ENCODE measurements around the gene RFX8.
"Not testable (repeated sequence)": the region's sequence is repeated elsewhere in the genome, so short reads cannot be mapped to it uniquely, and the experiment has no call there.

RFX8 gene

DNA sequence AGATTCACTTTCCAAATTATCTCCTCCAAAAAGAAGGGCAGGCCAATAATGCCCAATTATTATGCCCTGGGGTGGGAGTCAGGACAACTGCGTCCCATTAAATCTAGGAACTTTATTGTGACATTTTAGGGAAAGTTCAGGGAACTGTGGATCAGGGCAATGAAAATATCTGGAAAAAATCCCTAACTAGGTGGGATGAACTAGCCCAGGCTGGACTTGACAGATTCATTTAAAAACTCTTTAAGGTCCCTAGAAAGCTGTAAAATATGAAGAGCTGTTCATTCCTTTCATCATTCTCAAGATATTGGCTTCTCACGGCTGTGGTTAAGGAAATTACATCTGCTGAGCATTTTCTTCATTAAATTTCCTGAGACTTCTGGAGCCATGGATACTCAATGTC lies 95.8 kb downstream of the RFX8 start:
- no peak for DNase-seq (ENCODE audit: low read depth)

DNA sequence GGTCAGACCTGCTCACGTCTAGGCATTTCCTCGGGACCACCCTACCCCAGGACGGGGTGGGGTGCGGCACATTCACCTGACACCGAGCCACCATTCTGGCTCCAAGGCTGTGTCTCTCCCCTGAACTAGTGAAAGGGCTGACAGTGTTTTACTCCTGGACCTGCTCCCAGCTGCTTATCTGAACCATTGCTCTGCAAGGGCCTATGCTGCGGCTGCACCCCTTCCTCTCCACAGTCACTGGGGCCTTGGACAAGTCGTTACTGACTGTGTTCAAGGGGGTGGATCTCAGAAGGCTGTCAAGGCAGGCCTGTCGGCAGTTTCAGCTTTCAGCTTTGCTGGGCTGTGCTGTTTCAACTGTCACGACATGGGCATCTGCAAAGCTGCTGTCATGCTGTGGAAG lies 99.3 kb downstream of the RFX8 start:
- DNase-seq (ENCODE audit: low read depth) = no peak

DNA sequence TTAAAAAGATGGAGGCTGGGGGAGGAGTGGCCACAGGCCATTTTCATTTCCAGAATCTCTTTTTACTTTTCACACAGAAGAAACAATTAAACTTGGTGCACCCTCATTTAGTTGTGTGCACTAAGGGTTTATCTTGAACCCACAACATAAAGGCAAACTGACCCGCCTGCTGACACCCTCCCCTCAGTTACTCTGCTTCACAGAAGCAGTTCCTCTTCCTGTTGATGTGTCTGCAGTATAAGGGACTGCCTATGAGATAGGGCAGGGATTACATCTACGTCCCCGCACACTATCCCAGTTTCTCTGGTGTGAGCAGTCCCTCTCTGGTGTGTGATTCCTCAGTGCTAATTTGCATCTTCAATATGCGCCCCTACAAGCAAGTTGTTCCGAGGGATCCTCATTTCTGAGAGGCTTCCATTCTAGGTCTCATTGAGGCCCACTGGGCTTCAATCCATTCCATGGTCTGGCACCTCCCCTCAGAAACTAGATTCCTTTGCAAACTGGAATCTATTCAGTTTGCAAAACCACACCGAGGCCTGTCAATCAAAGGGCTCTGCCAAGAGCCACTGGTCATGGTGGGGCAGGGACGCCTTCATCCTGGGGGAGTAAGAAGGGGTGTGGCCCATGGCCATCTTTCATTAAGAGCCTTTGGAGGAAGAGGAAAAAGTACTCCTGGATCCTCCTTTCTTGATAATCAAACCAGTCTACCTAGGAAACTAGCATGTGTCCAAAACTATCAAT lies 99.9 kb downstream of the RFX8 start:
- DNase-seq (ENCODE audit: low read depth) = no peak

DNA sequence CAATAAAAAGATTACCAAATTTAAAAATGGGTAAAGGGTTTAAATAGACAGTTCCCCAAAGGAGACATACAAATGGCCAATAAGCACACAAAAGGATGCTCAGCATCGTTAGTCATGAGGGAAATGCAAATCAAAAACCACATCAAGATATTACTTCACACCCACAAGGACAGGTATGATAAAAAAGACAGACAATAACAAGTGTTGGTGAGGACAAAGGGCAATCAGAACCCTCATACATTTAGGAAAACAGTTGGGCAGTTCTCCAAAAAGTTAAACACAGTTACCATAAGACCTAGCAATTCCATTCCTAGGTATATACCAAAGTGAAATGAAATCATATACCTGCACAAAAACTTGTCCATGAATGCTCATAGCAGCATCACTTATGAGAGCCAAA lies 102.1 kb downstream of the RFX8 start:
- no peak for DNase-seq (ENCODE audit: low read depth)

DNA sequence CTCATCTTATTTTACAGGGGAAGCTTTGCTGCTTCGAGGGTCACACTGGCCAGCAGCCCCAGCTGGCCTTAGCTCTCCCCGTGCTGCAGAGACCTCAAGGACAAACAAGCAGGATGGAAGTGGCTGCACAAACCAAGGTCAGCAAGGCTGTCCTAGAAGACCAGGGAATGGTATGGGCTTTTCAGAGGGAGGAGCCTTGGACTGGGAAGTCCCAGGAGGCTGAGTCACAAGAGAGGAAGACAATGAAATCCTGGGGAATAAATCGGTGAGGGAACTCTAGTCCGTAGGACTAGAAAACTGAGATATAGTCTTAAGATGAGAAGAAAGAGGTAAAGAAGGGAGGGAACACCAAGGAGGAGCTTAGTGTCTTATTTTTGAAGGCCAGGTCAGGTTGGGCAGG lies 103.3 kb downstream of the RFX8 start:
- no peak for DNase-seq (ENCODE audit: low read depth)

DNA sequence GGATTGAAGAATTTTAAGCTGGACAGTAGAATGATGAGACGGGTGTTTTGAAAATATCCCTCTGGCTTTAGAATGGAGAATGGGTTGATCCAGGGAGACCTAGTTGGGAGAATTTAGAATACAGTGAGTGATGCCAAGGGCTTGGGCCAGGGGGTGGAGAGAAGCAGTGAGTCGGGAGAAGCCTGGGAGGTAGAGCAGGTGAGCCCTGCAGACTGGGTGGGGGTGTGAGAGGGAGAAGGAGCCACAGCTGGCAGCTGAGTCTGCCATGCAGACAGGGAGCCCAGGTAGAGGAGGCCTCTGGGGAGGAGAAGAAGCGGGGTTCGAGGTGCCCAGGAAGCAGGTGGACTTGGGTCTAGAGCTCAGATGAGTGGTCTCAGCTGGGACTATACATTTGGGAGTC lies 105.8 kb downstream of the RFX8 start:
- no peak for DNase-seq (ENCODE audit: low read depth)

DNA sequence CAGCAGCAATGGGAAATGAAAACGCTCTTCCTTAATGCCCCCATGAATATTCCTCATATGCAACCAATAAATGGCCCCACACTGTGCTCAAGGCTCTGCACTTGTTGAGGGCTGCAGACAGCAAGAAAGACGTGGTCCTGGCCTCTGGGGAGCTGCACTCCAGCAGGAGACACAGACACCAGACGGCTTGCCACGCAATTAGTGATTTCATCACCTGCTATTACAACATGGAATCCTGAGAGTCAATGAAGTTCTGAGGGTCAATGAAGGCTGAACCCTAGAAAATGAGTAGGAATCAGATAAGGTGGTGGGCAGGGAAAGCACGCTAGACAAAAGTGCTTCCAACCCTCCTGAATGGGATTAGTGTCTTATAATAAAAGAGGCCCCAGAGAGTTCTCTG lies 106.5 kb downstream of the RFX8 start:
- DNase-seq (ENCODE audit: low read depth) = no peak

DNA sequence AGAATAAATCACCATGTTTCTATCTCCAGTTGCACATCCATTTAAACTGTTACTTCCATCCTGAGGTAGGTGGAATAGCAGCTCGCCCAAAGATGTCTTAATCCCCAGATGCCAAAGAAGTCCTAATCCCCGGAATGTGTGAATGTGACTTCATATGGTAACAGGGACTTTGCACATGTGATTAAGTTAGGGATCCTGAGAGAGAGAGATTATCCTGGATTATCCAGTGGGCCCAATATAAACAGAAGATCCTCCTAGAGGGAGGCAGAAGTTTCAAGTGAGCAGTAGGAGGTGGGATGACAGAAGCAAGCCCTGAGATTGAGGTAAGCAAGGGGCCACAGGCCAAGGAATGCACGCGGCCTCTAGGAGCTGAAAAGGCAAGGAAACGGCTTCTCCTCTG lies 107.4 kb downstream of the RFX8 start:
- DNase-seq (ENCODE audit: low read depth) = no peak

DNA sequence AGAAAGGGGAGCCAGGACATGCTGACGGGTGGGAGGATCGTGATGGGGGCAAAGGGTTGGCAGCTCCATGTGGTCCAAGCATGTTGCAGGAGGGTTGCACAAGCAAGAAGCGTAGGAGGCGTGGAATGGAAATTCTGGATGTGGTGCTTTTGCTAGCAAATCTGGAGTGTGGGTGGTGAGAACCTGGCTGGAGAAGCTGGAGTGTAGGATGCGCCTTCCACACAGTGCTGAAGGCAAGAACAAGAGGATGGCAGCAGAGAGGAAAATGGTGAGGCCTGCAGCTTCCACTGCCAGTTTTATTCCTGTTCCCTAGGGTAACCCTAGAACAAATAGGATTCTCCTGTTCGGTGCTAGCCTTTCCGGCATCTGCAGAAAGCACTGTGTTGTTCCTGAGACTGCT lies 110.0 kb downstream of the RFX8 start:
- no peak for DNase-seq (ENCODE audit: low read depth)

DNA sequence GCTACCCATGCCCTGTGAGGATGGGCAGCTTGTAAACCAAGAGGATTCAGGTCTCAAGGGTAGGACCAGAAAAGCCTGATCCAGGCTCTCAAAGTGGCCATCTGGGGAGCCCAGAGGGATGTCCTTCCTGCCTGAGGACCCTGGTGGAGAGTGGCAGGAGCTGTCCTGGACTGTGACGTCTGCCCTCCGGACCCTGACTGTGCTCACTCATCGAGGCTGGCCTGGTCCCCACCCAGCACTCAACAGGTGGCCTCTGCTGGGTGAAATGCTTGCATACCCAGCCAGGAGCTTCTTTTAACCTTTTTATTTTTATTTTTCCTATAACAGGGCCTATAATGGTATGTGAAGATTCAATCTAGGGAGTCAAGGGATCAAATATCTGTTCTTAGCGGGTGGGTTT lies 112.1 kb downstream of the RFX8 start:
- no peak for DNase-seq (ENCODE audit: low read depth)

DNA sequence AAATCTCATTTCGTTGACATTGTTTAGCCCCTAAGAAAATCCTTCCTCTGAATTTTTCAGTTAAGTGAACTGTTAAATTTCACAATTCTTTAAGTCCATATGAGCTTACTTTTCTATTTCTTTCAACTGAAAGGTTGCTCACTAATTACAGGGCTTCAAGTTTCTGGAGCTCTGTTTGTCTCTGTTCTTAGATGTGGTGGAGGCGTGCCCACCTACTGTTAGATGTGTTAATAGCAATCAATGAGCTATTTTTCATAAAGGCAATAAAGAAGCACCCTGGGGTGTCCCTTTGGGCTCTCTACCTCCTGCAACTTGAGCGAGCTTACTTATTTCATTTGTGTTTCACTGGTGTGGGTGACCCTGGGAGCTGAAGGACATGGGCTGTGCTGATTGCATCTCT lies 112.6 kb downstream of the RFX8 start:
- DNase-seq (ENCODE audit: low read depth) = no peak

DNA sequence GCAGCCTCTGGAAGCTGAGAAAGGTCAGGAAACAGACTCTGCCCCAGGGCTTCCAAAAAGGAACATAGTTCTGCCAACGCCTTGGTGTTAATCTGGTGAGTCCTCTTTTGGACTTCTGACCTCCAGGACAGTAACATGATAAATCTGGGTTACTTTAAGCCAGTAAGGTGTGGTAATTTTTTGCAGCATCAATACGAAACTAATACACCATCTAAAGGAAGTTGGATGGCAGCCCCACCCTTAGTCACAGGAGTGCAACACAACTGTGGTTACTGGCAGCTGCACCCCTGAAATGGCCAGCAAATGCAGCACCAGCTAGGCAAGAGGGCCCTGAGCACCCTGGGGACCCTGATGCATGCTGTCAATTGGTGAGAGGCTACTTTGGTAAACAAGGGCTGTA lies 113.4 kb downstream of the RFX8 start:
- DNase-seq (ENCODE audit: low read depth) = no peak

DNA sequence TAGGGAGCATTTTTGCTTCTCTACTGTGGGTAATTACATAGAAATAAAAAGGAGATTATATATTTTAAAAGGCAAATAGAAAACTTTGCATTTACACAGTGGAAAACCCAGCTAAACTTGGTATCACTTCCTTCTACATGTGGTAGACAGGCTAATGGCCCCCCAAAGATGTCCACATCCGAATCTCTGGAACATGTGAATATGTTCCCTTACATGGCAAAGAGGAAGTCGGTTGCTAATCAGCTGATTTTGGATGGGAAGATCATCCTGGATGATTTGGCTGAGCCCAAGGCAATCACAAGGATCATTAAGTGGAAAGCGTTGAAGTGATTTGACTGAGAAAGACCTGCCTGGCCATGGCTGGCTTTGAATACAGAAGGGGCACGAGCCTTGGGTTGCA lies 113.8 kb downstream of the RFX8 start:
- no peak for DNase-seq (ENCODE audit: low read depth)

DNA sequence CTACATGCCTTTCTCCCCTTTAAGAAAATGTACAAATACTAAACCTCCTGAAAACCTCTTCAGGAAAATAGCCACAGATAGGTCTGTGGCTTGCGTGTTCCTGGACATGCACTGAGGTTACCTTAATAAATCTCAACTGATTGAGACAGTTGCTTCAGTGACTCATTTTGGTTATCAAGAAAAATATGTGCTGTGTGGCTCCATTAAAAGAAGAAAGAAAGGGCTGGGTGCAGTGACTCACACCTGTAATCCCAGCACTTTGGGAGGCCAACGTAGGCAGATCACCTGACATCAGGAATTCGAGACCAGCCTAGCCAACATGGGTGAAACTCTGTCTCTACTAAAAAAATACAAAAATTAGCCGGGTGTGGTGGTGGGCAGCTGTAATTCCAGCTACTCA lies 114.7 kb downstream of the RFX8 start:
- DNase-seq (ENCODE audit: low read depth) = no peak

DNA sequence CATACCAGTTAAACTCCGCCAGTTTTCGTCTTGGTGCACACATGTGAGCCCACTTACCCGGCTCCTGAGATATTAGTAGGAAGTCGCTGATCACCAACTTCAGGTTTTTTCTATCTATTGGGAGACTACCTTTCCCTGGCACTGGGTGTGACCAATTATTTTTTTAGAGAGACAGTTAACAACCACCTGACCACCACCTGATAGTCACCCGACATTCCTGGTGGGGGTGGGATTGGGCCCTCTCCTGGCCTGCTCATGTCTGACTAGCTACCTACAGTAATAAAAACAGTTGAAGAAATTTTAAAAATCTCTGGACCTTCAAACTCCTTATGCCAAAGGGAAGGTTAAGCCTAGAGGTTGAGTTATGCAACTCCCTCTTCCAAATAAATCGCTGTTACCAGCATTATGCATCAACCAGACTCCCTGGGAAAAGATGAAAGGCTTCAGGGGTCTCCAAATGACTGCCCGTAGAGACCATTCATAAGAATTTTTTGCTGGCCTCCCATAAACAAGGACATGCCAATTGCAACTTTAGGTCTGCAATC lies 115.4 kb downstream of the RFX8 start:
- DNase-seq (ENCODE audit: low read depth) = no peak

DNA sequence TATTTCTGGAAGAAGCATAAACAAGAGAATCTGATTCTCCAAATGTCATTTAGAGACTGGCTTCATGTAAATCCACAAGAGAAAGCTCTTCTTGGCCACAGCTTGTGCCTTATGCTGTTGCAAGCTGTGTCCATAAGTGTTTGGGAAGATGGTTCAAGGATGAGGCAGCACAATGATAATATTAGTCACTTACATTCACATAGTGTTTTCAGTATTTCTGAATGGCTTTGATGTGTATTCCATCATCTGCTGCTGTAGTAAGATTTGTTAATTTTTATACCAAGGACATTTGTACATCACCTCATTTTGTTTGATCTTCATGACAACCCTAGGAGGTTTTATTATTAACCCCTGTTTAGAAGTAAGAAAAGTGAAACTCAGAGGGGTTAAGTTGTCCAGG lies 117.5 kb downstream of the RFX8 start:
- DNase-seq (ENCODE audit: low read depth) = no peak

DNA sequence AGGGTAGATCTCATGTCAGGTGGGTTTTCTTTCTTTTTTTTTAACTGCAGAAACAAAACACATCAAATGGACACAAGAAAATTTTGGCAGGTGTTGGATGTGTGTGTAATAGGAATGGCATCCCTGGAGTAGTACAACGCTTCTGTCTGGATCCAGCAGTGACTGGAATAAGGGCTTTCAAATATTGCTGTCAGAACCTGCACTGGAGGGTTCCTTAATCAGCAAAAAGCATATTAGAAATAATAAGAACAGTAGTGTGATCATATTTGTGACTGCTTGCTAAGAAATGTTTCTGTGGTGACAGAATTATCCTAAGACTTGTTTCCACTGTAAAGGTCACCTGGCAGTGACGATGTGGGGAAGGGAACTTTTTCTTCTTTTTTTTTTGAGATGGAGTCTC lies 118.4 kb downstream of the RFX8 start:
- no peak for DNase-seq (ENCODE audit: low read depth)

DNA sequence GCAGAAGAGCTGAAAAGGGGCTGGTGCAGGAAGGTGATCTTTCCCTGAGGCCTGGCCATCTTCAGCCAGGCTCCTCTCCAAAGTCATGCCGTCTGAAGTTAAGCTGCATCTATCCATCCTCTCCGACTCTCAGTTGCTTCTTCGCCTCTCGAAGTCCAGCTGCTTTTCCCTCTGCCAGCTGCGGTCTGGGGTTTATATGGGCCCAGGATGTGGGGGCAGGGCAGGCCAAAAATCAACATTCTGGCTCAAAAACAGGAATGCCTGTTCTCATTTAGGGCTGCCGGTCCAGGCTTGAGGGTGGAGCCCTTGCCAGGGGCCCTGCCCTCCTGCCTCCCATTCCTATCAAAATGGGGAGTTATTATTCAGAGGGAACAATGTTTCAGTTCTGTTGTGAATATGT lies 118.9 kb downstream of the RFX8 start:
- no peak for DNase-seq (ENCODE audit: low read depth)

DNA sequence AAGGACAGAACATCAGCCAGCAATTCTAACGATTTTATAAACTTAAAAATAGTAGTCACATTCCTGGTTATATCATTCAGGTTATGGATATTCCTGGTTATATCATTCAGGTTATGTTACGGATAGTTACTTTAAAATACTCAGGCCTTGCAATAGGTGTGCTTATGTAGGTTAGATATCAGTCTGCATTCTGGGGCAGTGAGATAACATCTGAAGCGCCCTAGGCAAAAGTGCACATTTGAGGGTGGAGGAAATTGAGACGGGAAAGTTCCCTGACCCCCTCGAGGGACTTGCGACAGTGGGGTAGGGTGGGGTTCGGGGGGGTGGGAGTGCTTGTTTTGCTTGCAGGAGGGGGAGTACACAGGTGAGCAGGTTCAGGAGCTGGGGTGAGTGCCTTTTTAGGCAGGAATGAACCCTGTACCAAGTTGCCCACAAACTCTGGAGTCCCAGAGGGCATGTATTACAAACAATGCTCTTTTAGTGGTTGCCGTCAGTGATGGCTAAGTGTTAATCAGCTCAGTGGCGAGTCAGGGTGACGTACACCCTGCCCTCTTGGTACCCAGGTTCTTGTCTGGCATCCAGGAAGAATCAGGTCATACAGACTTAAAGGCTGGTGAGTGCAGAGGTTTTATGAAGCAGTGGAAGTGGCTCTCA lies 119.4 kb downstream of the RFX8 start:
- DNase-seq (ENCODE audit: low read depth) = no peak

DNA sequence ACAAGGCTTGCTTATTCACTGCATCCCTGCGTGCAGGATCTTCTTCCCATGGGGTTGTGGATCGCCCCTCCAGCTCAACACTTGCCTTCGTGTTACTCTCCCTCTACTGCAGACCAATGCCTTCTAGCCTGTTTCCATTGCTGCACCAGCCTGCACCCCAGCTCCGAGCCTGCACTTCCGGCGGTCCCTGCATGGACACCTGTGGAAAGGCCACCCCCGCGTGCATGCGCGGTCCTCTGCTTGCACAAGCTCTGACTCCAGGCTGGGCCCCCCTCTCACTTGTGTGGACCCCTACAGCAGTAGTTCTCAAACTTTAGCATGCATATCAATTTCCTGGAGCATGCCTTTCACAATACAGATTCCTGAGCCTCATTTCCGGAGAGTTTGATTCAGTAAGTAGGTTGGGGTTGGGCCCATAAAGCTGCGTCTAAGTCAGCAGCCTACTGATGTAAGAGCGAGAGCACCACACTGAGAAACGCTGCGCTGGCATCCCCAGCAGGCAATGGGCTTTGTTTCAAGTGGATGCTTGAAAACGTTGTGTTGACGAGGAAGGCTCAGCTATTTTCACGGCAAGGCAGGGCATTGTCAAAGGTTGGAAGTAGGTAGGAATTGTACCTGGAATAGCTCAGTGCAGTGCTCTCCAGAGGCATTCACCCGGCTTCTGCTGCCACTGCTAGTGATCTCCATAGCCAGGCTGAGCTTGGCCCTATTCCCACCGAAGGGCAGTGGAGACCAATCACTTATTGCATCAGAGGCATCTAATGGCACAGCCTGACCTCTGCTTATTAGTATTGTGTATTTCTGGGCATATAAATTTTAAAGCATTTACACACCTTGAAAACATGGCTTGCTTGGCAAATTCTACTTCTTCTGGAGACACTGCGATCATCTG lies 120.2 kb downstream of the RFX8 start:
- DNase-seq (ENCODE audit: low read depth) = no peak

DNA sequence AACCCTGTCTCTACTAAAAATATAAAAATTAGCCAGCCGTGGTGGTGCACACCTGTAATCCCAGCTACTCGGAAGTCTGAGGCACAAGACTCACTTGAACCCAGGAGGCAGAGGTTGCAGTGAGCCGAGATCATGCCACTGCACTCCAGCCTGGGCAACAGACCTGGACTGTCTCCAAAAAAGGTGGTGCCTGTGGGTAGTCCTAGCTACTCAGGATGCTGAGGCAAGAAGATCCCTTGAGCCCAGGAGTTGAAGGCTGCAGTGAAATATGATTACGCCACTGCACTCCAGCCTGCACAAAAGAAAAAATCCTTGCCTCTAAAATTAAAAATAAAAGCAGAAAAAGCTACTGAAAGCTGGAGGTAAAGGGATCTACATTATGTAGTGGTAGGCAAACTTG lies 122.3 kb downstream of the RFX8 start:
- not testable (repeated sequence) for DNase-seq (ENCODE audit: low read depth)

DNA sequence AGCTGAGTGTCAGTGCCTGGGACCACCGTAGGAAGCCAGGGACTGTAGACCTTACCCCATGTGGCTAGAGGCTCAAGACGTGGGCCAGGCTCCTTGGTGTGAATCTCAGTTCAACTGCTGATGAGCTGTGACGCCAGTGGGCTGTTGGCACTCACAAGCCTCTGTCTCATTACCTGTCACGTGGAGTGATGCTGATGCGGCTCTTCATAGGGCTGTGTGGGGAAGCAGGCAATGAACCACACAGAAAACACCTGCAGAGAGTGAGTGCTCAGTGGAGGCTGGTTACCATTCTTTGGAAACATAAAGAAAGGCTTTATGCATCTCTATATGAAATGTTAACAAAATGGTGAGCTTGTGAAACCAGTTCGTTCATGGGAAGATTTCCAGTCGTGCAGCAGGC lies 123.7 kb downstream of the RFX8 start:
- DNase-seq (ENCODE audit: low read depth) = no peak

Measured in stimulated activated CD8-positive, alpha-beta memory T cell treated with anti-CD3 and anti-CD28 coated beads, Interleukin-15, amount 100 ng/mL, for 1 hour (primary cell).